HepG2 (cell line): Measurements from ENCODE around the gene GDF15. TPM values are rescaled to one million over a fixed set of nuclear protein-coding genes. Genes with fewer than 3 reads are reported as not detected.

Experiments used
- ATF7-NPFF ChIP-seq: sonication (generic); formaldehyde crosslinking; IDR thresholded peaks from 2 replicates; pipeline ENCODE4 v1.8.1; 2023; ENCODE audit warnings: mild to moderate bottlenecking, low read depth, missing genetic modification reagents, moderate library complexity
- ETS1 ChIP-seq: sonication (generic); formaldehyde crosslinking; IDR thresholded peaks from 2 replicates; pipeline ENCODE4 v1.4.0; 2020; ENCODE audit warnings: missing genetic modification reagents
- FIP1L1 ChIP-seq: fragments of 200-400 bp; formaldehyde crosslinking; IDR thresholded peaks from 2 replicates; pipeline ENCODE4 v1.6.1; 2018; ENCODE audit warnings: low read depth, mild to moderate bottlenecking, low read length, moderate library complexity, borderline replicate concordance; ENCODE audit not compliant: insufficient read depth
- GATA4 ChIP-seq: sonication (generic); IDR thresholded peaks from 2 replicates; pipeline ENCODE4 v1.6.1; 2016; ENCODE audit warnings: antibody characterized with exemption, low read depth, borderline replicate concordance
- IRF2 ChIP-seq: IDR thresholded peaks from 2 replicates; pipeline ENCODE4 v1.6.1; 2018; ENCODE audit warnings: missing genetic modification reagents, missing compliant biosample characterization
- JUN ChIP-seq: sonication (generic); formaldehyde crosslinking; IDR thresholded peaks from 2 replicates; pipeline ENCODE4 v1.4.0; 2020; ENCODE audit warnings: mild to moderate bottlenecking, missing genetic modification reagents
- KDM5B ChIP-seq: sonication (generic); formaldehyde crosslinking; IDR thresholded peaks from 2 replicates; pipeline ENCODE4 v1.4.0; 2020; ENCODE audit warnings: missing genetic modification reagents, mild to moderate bottlenecking, borderline replicate concordance
- NFE2L1 ChIP-seq: sonication (generic); formaldehyde crosslinking; IDR thresholded peaks from 2 replicates; pipeline ENCODE4 v1.4.0; 2020; ENCODE audit warnings: missing genetic modification reagents, mild to moderate bottlenecking, borderline replicate concordance
- NKX3-1 ChIP-seq: sonication (generic); formaldehyde crosslinking; IDR thresholded peaks from 2 replicates; pipeline ENCODE4 v1.5.0; 2020; ENCODE audit warnings: missing genetic modification reagents
- SIN3B ChIP-seq: fragments of 150-350 bp; IDR thresholded peaks from 2 replicates; pipeline ENCODE4 v1.6.1; 2014; ENCODE audit warnings: low read length
- ZBTB21 ChIP-seq: sonication (generic); formaldehyde crosslinking; IDR thresholded peaks from 2 replicates; pipeline ENCODE4 v1.4.0; 2020; ENCODE audit warnings: missing genetic modification reagents
- ZFP36L2 ChIP-seq: sonication (generic); formaldehyde crosslinking; IDR thresholded peaks from 2 replicates; pipeline ENCODE4 v1.4.0; 2020; ENCODE audit warnings: missing genetic modification reagents
- ZKSCAN1 ChIP-seq: fragments of 150-350 bp; IDR thresholded peaks from 2 replicates; pipeline ENCODE4 v1.6.1; 2014; ENCODE audit warnings: low read length
- ZMYM3 ChIP-seq: sonication (generic); formaldehyde crosslinking; IDR thresholded peaks from 2 replicates; pipeline ENCODE4 v1.5.1; 2020; ENCODE audit warnings: mild to moderate bottlenecking, missing genetic modification reagents
- ZNF253 ChIP-seq: sonication (generic); formaldehyde crosslinking; IDR thresholded peaks from 2 replicates; pipeline ENCODE4 v1.8.0; 2022; ENCODE audit warnings: mild to moderate bottlenecking, missing genetic modification reagents, borderline replicate concordance
- ZNF280B ChIP-seq: sonication (generic); formaldehyde crosslinking; IDR thresholded peaks from 2 replicates; pipeline ENCODE4 v1.5.0; 2020; ENCODE audit warnings: missing genetic modification reagents, mild to moderate bottlenecking, borderline replicate concordance
- ZNF350 ChIP-seq: sonication (generic); formaldehyde crosslinking; IDR thresholded peaks from 2 replicates; pipeline ENCODE4 v1.4.0; 2020; ENCODE audit warnings: mild to moderate bottlenecking, low read depth, missing genetic modification reagents, borderline replicate concordance
- ZNF484 ChIP-seq: sonication (generic); formaldehyde crosslinking; IDR thresholded peaks from 2 replicates; pipeline ENCODE4 v1.5.1; 2020; ENCODE audit warnings: mild to moderate bottlenecking, low read depth, missing genetic modification reagents, borderline replicate concordance
- ZNF501 ChIP-seq: sonication (generic); formaldehyde crosslinking; IDR thresholded peaks from 2 replicates; pipeline ENCODE4 v1.5.1; 2020; ENCODE audit warnings: mild to moderate bottlenecking, moderate library complexity, missing genetic modification reagents
- ZNF546 ChIP-seq: sonication (generic); formaldehyde crosslinking; conservative IDR thresholded peaks from 2 replicates; pipeline ENCODE4 v1.8.1; 2023; ENCODE audit warnings: mild to moderate bottlenecking, missing genetic modification reagents
- ZNF616 ChIP-seq: sonication (generic); formaldehyde crosslinking; IDR thresholded peaks from 2 replicates; pipeline ENCODE4 v1.5.0; 2020; ENCODE audit warnings: low read depth, mild to moderate bottlenecking, missing genetic modification reagents
- ZNF660 ChIP-seq: sonication (generic); formaldehyde crosslinking; IDR thresholded peaks from 2 replicates; pipeline ENCODE4 v1.5.1; 2020; ENCODE audit warnings: mild to moderate bottlenecking, low read depth, missing genetic modification reagents, borderline replicate concordance
- ZNF747 ChIP-seq: sonication (generic); formaldehyde crosslinking; IDR thresholded peaks from 2 replicates; pipeline ENCODE4 v1.8.1; 2023; ENCODE audit warnings: missing genetic modification reagents, mild to moderate bottlenecking, borderline replicate concordance
- ZNF879 ChIP-seq: sonication (generic); formaldehyde crosslinking; IDR thresholded peaks from 2 replicates; pipeline ENCODE4 v1.8.1; 2023; ENCODE audit warnings: missing genetic modification reagents
- polyA plus RNA-seq, 8 experiments: library from polyadenylated mRNA; depleted of rRNA in 3 of 8; stranded (reverse) in 7 of 8; unstranded in 1 of 8; fragments of >200 nt; fragmentation: Illumina TruSeq in 4 of 8; extraction: Trizol in 4 of 8; gene quantifications; 2 replicates each; pipeline versions ENCODE4 v1.2.1 to v1.2.3, GENCODE V29; 2011 to 2016; ENCODE audit warnings: low read depth in 4 of 8, missing spikeins in 1 of 8, mixed read lengths in 1 of 8; ENCODE audit not compliant: insufficient read depth in 1 of 8
- total RNA-seq, 5 experiments: library from RNA; depleted of rRNA; stranded (reverse); fragments of >200 nt; fragmentation: Illumina TruSeq; extraction: Trizol; gene quantifications; 2 replicates each; pipeline ENCODE4 v1.2.3, GENCODE V29; 2016; ENCODE audit warnings: low read depth in 1 of 5
- TF ChIP-seq, protein P1 (sequence below): sonication (generic); formaldehyde crosslinking; IDR thresholded peaks from 2 replicates; pipeline ENCODE4 v1.9.0; 2021; ENCODE audit warnings: missing genetic modification reagents, mild to moderate bottlenecking, borderline replicate concordance
- TF ChIP-seq, protein P2 (sequence below): sonication (generic); formaldehyde crosslinking; IDR thresholded peaks from 2 replicates; pipeline ENCODE4 v1.5.0; 2020; ENCODE audit warnings: missing genetic modification reagents, mild to moderate bottlenecking, borderline replicate concordance

GDF15 gene
- total and polyA plus RNA-seq, 2 of the 13 experiments (the other 11 are each of a cell fraction or from before 2014, with no cell fraction given), result 146 to 422 TPM

- TF ChIP-seq, protein P1, sequence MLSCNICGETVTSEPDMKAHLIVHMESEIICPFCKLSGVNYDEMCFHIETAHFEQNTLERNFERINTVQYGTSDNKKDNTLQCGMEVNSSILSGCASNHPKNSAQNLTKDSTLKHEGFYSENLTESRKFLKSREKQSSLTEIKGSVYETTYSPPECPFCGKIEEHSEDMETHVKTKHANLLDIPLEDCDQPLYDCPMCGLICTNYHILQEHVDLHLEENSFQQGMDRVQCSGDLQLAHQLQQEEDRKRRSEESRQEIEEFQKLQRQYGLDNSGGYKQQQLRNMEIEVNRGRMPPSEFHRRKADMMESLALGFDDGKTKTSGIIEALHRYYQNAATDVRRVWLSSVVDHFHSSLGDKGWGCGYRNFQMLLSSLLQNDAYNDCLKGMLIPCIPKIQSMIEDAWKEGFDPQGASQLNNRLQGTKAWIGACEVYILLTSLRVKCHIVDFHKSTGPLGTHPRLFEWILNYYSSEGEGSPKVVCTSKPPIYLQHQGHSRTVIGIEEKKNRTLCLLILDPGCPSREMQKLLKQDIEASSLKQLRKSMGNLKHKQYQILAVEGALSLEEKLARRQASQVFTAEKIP (CRISPR knock-in tag), result no peak
- TF ChIP-seq NKX3-1 (CRISPR knock-in tag) (no peak), ZNF484 (CRISPR knock-in tag) (no peak), ZKSCAN1 (no peak), ZNF747 (CRISPR knock-in tag) (no peak), ZMYM3 (peak; percentile 45), ZNF350 (CRISPR knock-in tag) (peak; percentile 27; the same call in 1 of the 2 replicates), ZNF501 (CRISPR knock-in tag) (no peak; the same call in 1 of the 2 replicates), NFE2L1 (CRISPR knock-in tag) (no peak), ZNF616 (CRISPR knock-in tag) (no peak), SIN3B (no peak), ATF7-NPFF (CRISPR knock-in tag) (no peak), ZBTB21 (no peak), ZNF546 (CRISPR knock-in tag) (no peak), IRF2 (CRISPR knock-in tag) (peak; percentile 54), ZFP36L2 (CRISPR knock-in tag) (no peak), ZNF280B (CRISPR knock-in tag) (no peak), FIP1L1 (peak; percentile 90; the same call in 1 of the 2 replicates), JUN (CRISPR knock-in tag) (no peak), ZNF660 (CRISPR knock-in tag) (no peak), ZNF879 (CRISPR knock-in tag) (no peak), ETS1 (CRISPR knock-in tag) (no peak), ZNF253 (CRISPR knock-in tag) (no peak), KDM5B (CRISPR knock-in tag) (no peak), GATA4 (peak; percentile 44; the same call in 1 of the 2 replicates)
- TF ChIP-seq, protein P2, sequence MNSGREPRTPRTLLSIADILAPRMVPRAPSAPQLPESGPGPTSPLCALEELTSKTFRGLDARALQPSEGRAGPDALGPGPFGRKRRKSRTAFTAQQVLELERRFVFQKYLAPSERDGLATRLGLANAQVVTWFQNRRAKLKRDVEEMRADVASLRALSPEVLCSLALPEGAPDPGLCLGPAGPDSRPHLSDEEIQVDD, result no peak
These were observed 4.3 kb downstream of the GDF15 start (continued) for GRCh38 chr19:18390065-18390907.
